HEK293 (cell line): ENCODE results near the gene AFF1.

Experiments used
- ZBTB1 ChIP-seq: fragments of 450-650 bp; formaldehyde crosslinking; IDR thresholded peaks from 2 replicates; pipeline ENCODE4 v1.5.1; 2016; ENCODE audit warnings: missing biosample characterization, missing genetic modification characterization
- ZNF174 ChIP-seq: fragments of 450-650 bp; formaldehyde crosslinking; IDR thresholded peaks from 2 replicates; pipeline ENCODE4 v1.5.0; 2017; ENCODE audit warnings: missing biosample characterization, mild to moderate bottlenecking, missing genetic modification characterization
- ZNF404 ChIP-seq: fragments of 450-650 bp; formaldehyde crosslinking; IDR thresholded peaks from 2 replicates; pipeline ENCODE4 v1.5.1; 2017; ENCODE audit warnings: missing biosample characterization, missing genetic modification characterization
- TF ChIP-seq, protein P1 (sequence below): fragments of 450-650 bp; formaldehyde crosslinking; IDR thresholded peaks from 2 replicates; pipeline ENCODE4 v1.5.1; 2016; ENCODE audit warnings: missing biosample characterization, missing genetic modification characterization
- TF ChIP-seq, protein P2 (sequence below): fragments of 450-650 bp; formaldehyde crosslinking; IDR thresholded peaks from 2 replicates; pipeline ENCODE4 v1.5.1; 2016; ENCODE audit warnings: missing biosample characterization, missing genetic modification characterization

DNA sequence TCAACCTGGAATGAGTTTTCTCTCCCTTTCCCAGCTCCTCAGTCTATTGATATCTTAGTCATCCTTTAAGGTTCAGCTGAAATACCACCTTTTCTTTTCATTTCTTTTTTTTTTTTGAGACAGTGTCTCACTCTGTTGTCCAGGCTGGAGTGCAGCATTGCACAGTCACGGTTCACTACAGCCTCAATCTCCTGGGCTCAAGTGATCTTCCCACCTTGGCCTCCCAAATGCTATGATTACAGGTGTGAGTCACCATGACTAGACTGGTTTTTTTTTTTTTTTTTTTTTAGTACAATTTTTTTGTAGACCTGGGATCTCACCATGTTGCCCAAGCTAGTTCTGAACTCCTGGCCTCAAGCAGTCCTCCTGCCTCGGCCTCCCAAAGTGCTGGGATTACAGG is 28.9 kb downstream of the AFF1 start:
- TF ChIP-seq ZNF174 (no peak), ZBTB1 (tag by site-specific recombination) (no peak), ZNF404 (tag by site-specific recombination) (no peak)
- TF ChIP-seq, protein P1, sequence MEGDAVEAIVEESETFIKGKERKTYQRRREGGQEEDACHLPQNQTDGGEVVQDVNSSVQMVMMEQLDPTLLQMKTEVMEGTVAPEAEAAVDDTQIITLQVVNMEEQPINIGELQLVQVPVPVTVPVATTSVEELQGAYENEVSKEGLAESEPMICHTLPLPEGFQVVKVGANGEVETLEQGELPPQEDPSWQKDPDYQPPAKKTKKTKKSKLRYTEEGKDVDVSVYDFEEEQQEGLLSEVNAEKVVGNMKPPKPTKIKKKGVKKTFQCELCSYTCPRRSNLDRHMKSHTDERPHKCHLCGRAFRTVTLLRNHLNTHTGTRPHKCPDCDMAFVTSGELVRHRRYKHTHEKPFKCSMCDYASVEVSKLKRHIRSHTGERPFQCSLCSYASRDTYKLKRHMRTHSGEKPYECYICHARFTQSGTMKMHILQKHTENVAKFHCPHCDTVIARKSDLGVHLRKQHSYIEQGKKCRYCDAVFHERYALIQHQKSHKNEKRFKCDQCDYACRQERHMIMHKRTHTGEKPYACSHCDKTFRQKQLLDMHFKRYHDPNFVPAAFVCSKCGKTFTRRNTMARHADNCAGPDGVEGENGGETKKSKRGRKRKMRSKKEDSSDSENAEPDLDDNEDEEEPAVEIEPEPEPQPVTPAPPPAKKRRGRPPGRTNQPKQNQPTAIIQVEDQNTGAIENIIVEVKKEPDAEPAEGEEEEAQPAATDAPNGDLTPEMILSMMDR (tag by site-specific recombination), result no peak
- TF ChIP-seq, protein P2, sequence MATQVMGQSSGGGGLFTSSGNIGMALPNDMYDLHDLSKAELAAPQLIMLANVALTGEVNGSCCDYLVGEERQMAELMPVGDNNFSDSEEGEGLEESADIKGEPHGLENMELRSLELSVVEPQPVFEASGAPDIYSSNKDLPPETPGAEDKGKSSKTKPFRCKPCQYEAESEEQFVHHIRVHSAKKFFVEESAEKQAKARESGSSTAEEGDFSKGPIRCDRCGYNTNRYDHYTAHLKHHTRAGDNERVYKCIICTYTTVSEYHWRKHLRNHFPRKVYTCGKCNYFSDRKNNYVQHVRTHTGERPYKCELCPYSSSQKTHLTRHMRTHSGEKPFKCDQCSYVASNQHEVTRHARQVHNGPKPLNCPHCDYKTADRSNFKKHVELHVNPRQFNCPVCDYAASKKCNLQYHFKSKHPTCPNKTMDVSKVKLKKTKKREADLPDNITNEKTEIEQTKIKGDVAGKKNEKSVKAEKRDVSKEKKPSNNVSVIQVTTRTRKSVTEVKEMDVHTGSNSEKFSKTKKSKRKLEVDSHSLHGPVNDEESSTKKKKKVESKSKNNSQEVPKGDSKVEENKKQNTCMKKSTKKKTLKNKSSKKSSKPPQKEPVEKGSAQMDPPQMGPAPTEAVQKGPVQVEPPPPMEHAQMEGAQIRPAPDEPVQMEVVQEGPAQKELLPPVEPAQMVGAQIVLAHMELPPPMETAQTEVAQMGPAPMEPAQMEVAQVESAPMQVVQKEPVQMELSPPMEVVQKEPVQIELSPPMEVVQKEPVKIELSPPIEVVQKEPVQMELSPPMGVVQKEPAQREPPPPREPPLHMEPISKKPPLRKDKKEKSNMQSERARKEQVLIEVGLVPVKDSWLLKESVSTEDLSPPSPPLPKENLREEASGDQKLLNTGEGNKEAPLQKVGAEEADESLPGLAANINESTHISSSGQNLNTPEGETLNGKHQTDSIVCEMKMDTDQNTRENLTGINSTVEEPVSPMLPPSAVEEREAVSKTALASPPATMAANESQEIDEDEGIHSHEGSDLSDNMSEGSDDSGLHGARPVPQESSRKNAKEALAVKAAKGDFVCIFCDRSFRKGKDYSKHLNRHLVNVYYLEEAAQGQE (tag by site-specific recombination), result no peak
